OCI-LY7 (cell line): ENCODE results near the gene MTARC2. TPM values are rescaled to one million over a fixed set of nuclear protein-coding genes. Genes with fewer than 3 reads are reported as not detected.

Experiments used
- BruUV-seq: library from RNA; stranded (reverse); fragments of 400-500 nt; replicated peaks from 2 replicates; lab custom pipeline; 2021; lab: Mats Ljungman, UMichigan
- CTCF ChIA-PET: fragments of 300-600 bp; sonication (Branson Sonifier 250); formaldehyde crosslinking; loops from one replicate; lab custom pipeline; 2022; ENCODE audit warnings: antibody characterized with exemption; ENCODE audit not compliant: unreplicated experiment; lab: Charles Lee
- POLR2A ChIA-PET: fragments of 300-600 bp; sonication (Branson Sonifier 250); formaldehyde crosslinking; loops from one replicate; lab custom pipeline; 2022; ENCODE audit warnings: antibody characterized with exemption; lab: Charles Lee
- DNase-seq: peaks from one replicate; pipeline ENCODE4 v3.0.0-alpha.2; 2015; ENCODE audit warnings: low spot score
- H2AFZ ChIP-seq: fragments of 200-600 bp; sonication (generic), shearing (Covaris generic); 2 replicates; pipeline ENCODE4 v1.6.1; 2014; ENCODE audit warnings: mild to moderate bottlenecking, antibody characterized with exemption, low read length, moderate library complexity
- H3K27ac ChIP-seq: fragments of 200-600 bp; sonication (generic); 2 replicates; pipeline ENCODE4 v1.5.1; 2014; ENCODE audit warnings: mixed run types, low read depth, mild to moderate bottlenecking, moderate library complexity, low read length, inconsistent platforms; ENCODE audit not compliant: poor library complexity, severe bottlenecking
- H3K36me3 ChIP-seq: fragments of 200-600 bp; sonication (generic); 2 replicates; pipeline ENCODE4 v1.6.1; 2014; ENCODE audit warnings: mild to moderate bottlenecking, antibody characterized with exemption, low read length, moderate library complexity, mixed read lengths; ENCODE audit not compliant: insufficient read depth
- H3K4me1 ChIP-seq: fragments of 200-600 bp; sonication (generic); 2 replicates; pipeline ENCODE4 v1.5.1; 2014; ENCODE audit warnings: mild to moderate bottlenecking, low read length; ENCODE audit not compliant: insufficient read depth, poor library complexity, severe bottlenecking
- H3K4me2 ChIP-seq: fragments of 200-600 bp; sonication (generic); 2 replicates; pipeline ENCODE4 v1.6.1; 2014; ENCODE audit warnings: mild to moderate bottlenecking, low read length
- H3K4me3 ChIP-seq: fragments of 200-600 bp; sonication (generic); 2 replicates; pipeline ENCODE4 v1.5.1; 2014; ENCODE audit warnings: mild to moderate bottlenecking, low read depth, low read length; ENCODE audit not compliant: poor library complexity, severe bottlenecking
- H3K79me2 ChIP-seq: fragments of 200-600 bp; sonication (generic); 2 replicates; pipeline ENCODE4 v1.6.1; 2016; ENCODE audit warnings: low read depth, mild to moderate bottlenecking, low read length, moderate library complexity, mixed read lengths; ENCODE audit not compliant: insufficient read depth
- H3K9me2 ChIP-seq: fragments of 200-600 bp; sonication (generic); 2 replicates; pipeline ENCODE4 v1.6.1; 2016; ENCODE audit warnings: mild to moderate bottlenecking, low read length, mixed read lengths; ENCODE audit not compliant: insufficient read depth
- H3K9me3 ChIP-seq: fragments of 200-600 bp; sonication (generic); 2 replicates; pipeline ENCODE4 v1.6.1; 2014; ENCODE audit warnings: mild to moderate bottlenecking, mixed run types, low read length, mixed read lengths
- H4K20me1 ChIP-seq: fragments of 200-600 bp; sonication (generic); 2 replicates; pipeline ENCODE4 v1.6.1; 2014; ENCODE audit warnings: mild to moderate bottlenecking, antibody characterized with exemption, low read length, moderate library complexity, mixed read lengths; ENCODE audit not compliant: insufficient read depth
- EZH2phosphoT487 ChIP-seq: fragments of 200-600 bp; sonication (generic); IDR thresholded peaks from 2 replicates; pipeline ENCODE4 v1.6.1; 2018; ENCODE audit warnings: low read depth, borderline replicate concordance, mild to moderate bottlenecking, mixed run types, antibody characterized with exemption, low read length, moderate library complexity, mixed read lengths
- intact Hi-C: fragments of 100-400 bp; cut with micrococcal nuclease; formaldehyde crosslinking; loops from one replicate; pipeline ENCODE4 v1.10.0; 2022; ENCODE audit not compliant: unreplicated experiment
- total RNA-seq, 2 experiments: library from RNA; depleted of rRNA in 1 of 2; stranded (reverse); fragments of >200 nt in 1 of 2; shearing (Covaris generic) in 1 of 2; gene quantifications; 2 replicates each; pipeline ENCODE4 v1.2.3, GENCODE V29; 2014 to 2022
- TF ChIP-seq, protein P1 (sequence below): fragments of 200-600 bp; sonication (generic); conservative IDR thresholded peaks from 2 replicates; pipeline ENCODE4 v1.5.1; 2014; ENCODE audit warnings: mild to moderate bottlenecking, antibody characterized with exemption, low read length, moderate library complexity, mixed read lengths

MTARC2 gene
- total RNA-seq, 2 experiments from 2014 or later, result not detected

DNA sequence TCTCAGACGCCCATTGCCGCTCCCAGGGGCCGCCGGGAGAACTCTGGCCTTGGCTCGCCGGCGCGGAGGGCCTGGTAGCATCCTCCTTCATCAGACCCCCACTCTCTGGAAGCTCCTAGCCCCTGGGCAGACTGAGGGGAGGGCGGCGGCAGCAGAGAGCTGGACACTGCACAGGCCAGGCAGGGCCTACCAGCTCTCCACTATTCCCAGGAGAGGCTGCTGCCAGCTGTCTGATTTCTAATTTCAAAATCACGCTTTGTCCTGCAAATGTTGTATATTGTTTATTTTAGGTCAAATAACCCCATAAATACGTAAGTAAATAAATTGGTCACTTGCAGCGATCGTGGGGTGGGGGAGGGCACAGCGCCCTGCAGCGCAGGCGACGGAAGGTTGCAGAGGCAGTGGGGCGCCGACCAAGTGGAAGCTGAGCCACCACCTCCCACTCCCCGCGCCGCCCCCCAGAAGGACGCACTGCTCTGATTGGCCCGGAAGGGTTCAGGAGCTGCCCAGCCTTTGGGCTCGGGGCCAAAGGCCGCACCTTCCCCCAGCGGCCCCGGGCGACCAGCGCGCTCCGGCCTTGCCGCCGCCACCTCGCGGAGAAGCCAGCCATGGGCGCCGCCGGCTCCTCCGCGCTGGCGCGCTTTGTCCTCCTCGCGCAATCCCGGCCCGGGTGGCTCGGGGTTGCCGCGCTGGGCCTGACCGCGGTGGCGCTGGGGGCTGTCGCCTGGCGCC lies 38.4 kb downstream of the MTARC2 start, which contains the start of gene MTARC1:
TSS of gene MTARC1 (plus strand) at position 577 of the 732 bp plus-strand sequence. CDS start at position 609, 32 bp downstream.
- CTCF ChIA-PET, result interaction anchor here (0.5 kb wide), 1 partner anchor 1599 kb away, joined by 3 read pairs; no protein-coding TSS in a partner anchor
- POLR2A ChIA-PET, result no interaction called here
- Histone ChIP-seq H3K4me2 (no peak within 1 kb of the TSS), H3K9me2 (no peaks in the 10 kb centered on the region), H3K36me3 (no peaks in the 10 kb centered on the region), H3K4me3 (no peak within 1 kb of the TSS), H3K27ac (no peak within 1 kb of the TSS), H3K4me1 (no peaks in the 10 kb centered on the region), H3K79me2 (no peaks in the 10 kb centered on the region), H3K9me3 (no peaks in the 10 kb centered on the region), H4K20me1 (no peaks in the 10 kb centered on the region), H2AFZ (no peak within 1 kb of the TSS)
- no peak for TF ChIP-seq EZH2phosphoT487
- TF ChIP-seq, protein P1, sequence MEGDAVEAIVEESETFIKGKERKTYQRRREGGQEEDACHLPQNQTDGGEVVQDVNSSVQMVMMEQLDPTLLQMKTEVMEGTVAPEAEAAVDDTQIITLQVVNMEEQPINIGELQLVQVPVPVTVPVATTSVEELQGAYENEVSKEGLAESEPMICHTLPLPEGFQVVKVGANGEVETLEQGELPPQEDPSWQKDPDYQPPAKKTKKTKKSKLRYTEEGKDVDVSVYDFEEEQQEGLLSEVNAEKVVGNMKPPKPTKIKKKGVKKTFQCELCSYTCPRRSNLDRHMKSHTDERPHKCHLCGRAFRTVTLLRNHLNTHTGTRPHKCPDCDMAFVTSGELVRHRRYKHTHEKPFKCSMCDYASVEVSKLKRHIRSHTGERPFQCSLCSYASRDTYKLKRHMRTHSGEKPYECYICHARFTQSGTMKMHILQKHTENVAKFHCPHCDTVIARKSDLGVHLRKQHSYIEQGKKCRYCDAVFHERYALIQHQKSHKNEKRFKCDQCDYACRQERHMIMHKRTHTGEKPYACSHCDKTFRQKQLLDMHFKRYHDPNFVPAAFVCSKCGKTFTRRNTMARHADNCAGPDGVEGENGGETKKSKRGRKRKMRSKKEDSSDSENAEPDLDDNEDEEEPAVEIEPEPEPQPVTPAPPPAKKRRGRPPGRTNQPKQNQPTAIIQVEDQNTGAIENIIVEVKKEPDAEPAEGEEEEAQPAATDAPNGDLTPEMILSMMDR, result no peak
- no TSS peak for BruUV-seq
- DNase-seq, result no peak
- intact Hi-C loops, result no loop called here

DNA sequence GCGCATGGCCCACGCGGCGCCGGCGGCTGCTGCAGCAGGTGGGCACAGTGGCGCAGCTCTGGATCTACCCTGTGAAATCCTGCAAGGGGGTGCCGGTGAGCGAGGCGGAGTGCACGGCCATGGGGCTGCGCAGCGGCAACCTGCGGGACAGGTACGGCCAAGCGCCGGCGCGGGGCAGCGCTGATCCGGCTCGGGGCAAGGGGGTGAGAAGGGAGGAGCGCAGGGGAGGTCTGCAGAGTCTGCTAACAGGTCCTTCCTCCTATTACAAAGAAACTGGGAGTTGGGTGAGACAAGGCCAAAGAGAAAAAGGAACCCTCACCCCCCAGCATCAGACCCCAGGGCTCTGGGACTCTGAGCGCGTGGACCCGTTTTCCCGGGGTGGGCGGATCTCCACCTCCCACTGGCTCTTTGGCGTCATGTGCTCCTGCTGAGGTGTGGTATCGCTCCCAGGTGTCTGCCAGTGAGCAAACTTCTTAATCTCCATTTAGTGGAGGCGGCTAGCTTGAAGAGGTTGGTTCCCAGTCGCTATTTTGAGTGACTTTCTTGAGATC lies 39.0 kb downstream of the MTARC2 start:
- Histone ChIP-seq H3K36me3 (no peaks in the 10 kb centered on the region), H3K4me1 (no peaks in the 10 kb centered on the region), H4K20me1 (no peaks in the 10 kb centered on the region), H3K27ac (no peak overlapping the region), H3K4me3 (no peak overlapping the region), H3K9me2 (no peaks in the 10 kb centered on the region), H3K4me2 (no peak overlapping the region), H3K9me3 (no peaks in the 10 kb centered on the region), H2AFZ (no peak overlapping the region), H3K79me2 (no peaks in the 10 kb centered on the region)
- POLR2A ChIA-PET, result no interaction called here
- CTCF ChIA-PET, result no interaction called here
- intact Hi-C loops, result no loop called here
- TF ChIP-seq EZH2phosphoT487, result no peak
- TF ChIP-seq, protein P1, result no peak
- no TSS peak for BruUV-seq
- DNase-seq, result no peak

DNA sequence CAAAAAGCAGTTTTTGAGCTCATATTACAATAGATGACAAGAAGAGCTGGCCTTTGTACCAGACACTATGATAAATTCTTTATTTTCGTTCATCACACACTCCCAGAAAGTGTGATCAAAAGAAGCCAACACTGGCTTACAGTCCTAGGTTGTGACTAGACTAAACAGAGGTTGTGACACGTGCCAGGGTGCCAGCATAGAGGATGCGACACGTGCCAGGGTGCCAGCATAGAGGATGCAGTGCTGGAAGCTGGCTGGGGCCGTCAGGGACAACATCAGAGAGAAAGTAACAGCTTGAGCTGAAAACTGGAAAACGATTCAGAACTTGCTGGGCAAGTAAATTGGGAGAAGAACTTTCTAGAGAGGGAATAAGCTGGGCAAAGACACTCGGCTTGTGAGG lies 40.8 kb downstream of the MTARC2 start:
- BruUV-seq, result no TSS peak
- Histone ChIP-seq H3K4me1 (no peaks in the 10 kb centered on the region), H3K36me3 (no peaks in the 10 kb centered on the region), H3K9me3 (no peaks in the 10 kb centered on the region), H3K27ac (no peak overlapping the region), H3K4me3 (no peak overlapping the region), H3K79me2 (no peaks in the 10 kb centered on the region), H3K4me2 (no peak overlapping the region), H3K9me2 (no peaks in the 10 kb centered on the region), H4K20me1 (no peaks in the 10 kb centered on the region), H2AFZ (no peak overlapping the region)
- intact Hi-C loops, result no loop called here
- no peak for DNase-seq
- TF ChIP-seq EZH2phosphoT487, result no peak
- TF ChIP-seq, protein P1, result no peak
- POLR2A ChIA-PET, result no interaction called here
- CTCF ChIA-PET, result no interaction called here
